CD4-positive, alpha-beta T cell (primary cell): ENCODE results near the gene CTNNA3. TPM values are rescaled to one million over a fixed set of nuclear protein-coding genes. Genes with fewer than 3 reads are reported as not detected.

Source experiments
- ATAC-seq: fragments of 200-7000 bp; cut with Tn5 transposase; one replicate; pipeline ENCODE4 v1.10.0; 2022; ENCODE audit warnings: mild to moderate bottlenecking; ENCODE audit not compliant: poor library complexity
- CTCF ChIA-PET: fragments of 350-600 bp; sonication (Branson Sonifier 250); formaldehyde crosslinking; loops from one replicate; lab custom pipeline; 2021; ENCODE audit warnings: antibody characterized with exemption, inconsistent platforms; lab: Charles Lee
- POLR2A ChIA-PET: fragments of 350-600 bp; sonication (Branson Sonifier 250); formaldehyde crosslinking; loops from one replicate; lab custom pipeline; 2021; ENCODE audit warnings: antibody characterized with exemption, inconsistent platforms; lab: Charles Lee
- DNase-seq, 14 experiments: peaks; one replicate each; pipeline ENCODE4 v3.0.0-alpha.2; 2013 to 2020; ENCODE audit warnings: mixed read lengths in 2 of 14
- H3K27ac ChIP-seq, 2 donors: one replicate each; pipeline versions ENCODE4 v1.5.1 to v1.7.0; 2013; ENCODE audit warnings: low read length in 2 of 2, low read depth in 1 of 2, mild to moderate bottlenecking in 1 of 2
- H3K27me3 ChIP-seq, 2 experiments: 1 replicate in 1 of 2; 2 replicates in 1 of 2; pipeline versions ENCODE4 v1.6.1 to v1.7.0; 2013; ENCODE audit warnings: low read length in 2 of 2, control low read depth in 1 of 2, mild to moderate bottlenecking in 1 of 2, moderate library complexity in 1 of 2; ENCODE audit not compliant: insufficient read depth in 2 of 2, control insufficient read depth in 1 of 2
- H3K36me3 ChIP-seq: one replicate; pipeline ENCODE4 v1.6.1; 2013; ENCODE audit warnings: low read length, control low read depth; ENCODE audit not compliant: insufficient read depth
- H3K4me1 ChIP-seq: one replicate; pipeline ENCODE4 v1.6.1; 2013; ENCODE audit warnings: low read length, control low read depth; ENCODE audit not compliant: insufficient read depth
- H3K4me3 ChIP-seq: one replicate; pipeline ENCODE4 v1.5.1; 2013; ENCODE audit warnings: mild to moderate bottlenecking, low read length, moderate library complexity
- H3K9me3 ChIP-seq, 2 experiments: 1 replicate in 1 of 2; 2 replicates in 1 of 2; pipeline versions ENCODE4 v1.6.1 to v1.7.0; 2013; ENCODE audit warnings: low read length in 2 of 2, mild to moderate bottlenecking in 2 of 2, control low read depth in 1 of 2, moderate library complexity in 1 of 2; ENCODE audit not compliant: control insufficient read depth in 1 of 2, insufficient read depth in 1 of 2
- H3K27ac Mint-ChIP-seq: one replicate; pipeline ENCODE4 v1.8.0; 2020; ENCODE audit warnings: mixed read lengths
- H3K27me3 Mint-ChIP-seq: one replicate; pipeline ENCODE4 v1.8.0; 2021; ENCODE audit warnings: mixed read lengths
- H3K36me3 Mint-ChIP-seq: one replicate; pipeline ENCODE4 v1.8.0; 2021; ENCODE audit warnings: low read depth, mixed read lengths
- H3K4me1 Mint-ChIP-seq: one replicate; pipeline ENCODE4 v1.8.0; 2021; ENCODE audit warnings: low read depth, mixed read lengths
- H3K4me3 Mint-ChIP-seq: one replicate; pipeline ENCODE4 v1.8.0; 2020; ENCODE audit warnings: mild to moderate bottlenecking, mixed read lengths
- H3K9me3 Mint-ChIP-seq: one replicate; pipeline ENCODE4 v1.8.0; 2020; ENCODE audit warnings: mixed read lengths
- CTCF ChIP-seq: fragments of 200-600 bp; IDR thresholded peaks from one replicate; pipeline ENCODE4 v1.8.0; 2022; ENCODE audit warnings: antibody characterized with exemption, mild to moderate bottlenecking
- intact Hi-C, 2 experiments: fragments of 100-400 bp; cut with DNase I in 1 of 2; cut with micrococcal nuclease in 1 of 2; formaldehyde crosslinking; loops; one replicate each; pipeline versions ENCODE4 v1.15.1 to v1.9.0; 2023 to 2025; cut with DNase I, micrococcal nuclease
- total RNA-seq, 174 experiments: library from RNA in 2 of 174; stranded (reverse) in 2 of 174; gene quantifications; one replicate each; pipeline ENCODE4 v1.2.3 and lab custom pipeline; 2021 to 2026

The CTNNA3 gene
- total RNA-seq, 2 experiments from 2014 or later: 0.80 TPM; not detected in 1

GRCh38 chr10:66680886-66681285 lies 1015.1 kb downstream of the CTNNA3 start:
- Histone ChIP-seq H3K36me3 (no peaks in the 10 kb centered on the region), H3K4me3 (no peak overlapping the region), H3K9me3 (peaks cover 0 to 3% of the 10 kb centered on the region in 2 experiments), H3K27me3 (no peaks in the 10 kb centered on the region), H3K27ac (no peak overlapping the region), H3K4me1 (no peaks in the 10 kb centered on the region)
- no peak for TF ChIP-seq CTCF
- no peak overlapping the region for H3K27ac Mint-ChIP-seq
- H3K4me1 Mint-ChIP-seq: no peaks in the 10 kb centered on the region
- H3K27me3 Mint-ChIP-seq: no peaks in the 10 kb centered on the region
- no peaks in the 10 kb centered on the region for H3K36me3 Mint-ChIP-seq
- H3K4me3 Mint-ChIP-seq: no peak overlapping the region
- intact Hi-C loops: no loop called here
- CTCF ChIA-PET: no interaction called here
- ATAC-seq: no peak
- no peak for DNase-seq
- POLR2A ChIA-PET: no interaction called here
- H3K9me3 Mint-ChIP-seq: peaks cover 2% of the 10 kb centered on the region

GRCh38 chr10:66678521-66678920 lies 1017.5 kb downstream of the CTNNA3 start:
- POLR2A ChIA-PET: no interaction called here

GRCh38 chr10:66673071-66673470 lies 1022.9 kb downstream of the CTNNA3 start:
- CTCF ChIA-PET: no interaction called here

More at GRCh38 chr10:66678521-66678920, 1017.5 kb downstream of the CTNNA3 start:
- no peak for TF ChIP-seq CTCF
- Mint-ChIP-seq H3K36me3 (no peaks in the 10 kb centered on the region), H3K4me3 (no peak overlapping the region), H3K9me3 (peaks cover 2% of the 10 kb centered on the region), H3K27me3 (no peaks in the 10 kb centered on the region), H3K27ac (no peak overlapping the region), H3K4me1 (no peaks in the 10 kb centered on the region)
- intact Hi-C loops: no loop called here
- CTCF ChIA-PET: no interaction called here
- DNase-seq (no peak), ATAC-seq (no peak)
- Histone ChIP-seq H3K36me3 (no peaks in the 10 kb centered on the region), H3K27me3 (no peaks in the 10 kb centered on the region), H3K27ac (no peak overlapping the region), H3K4me1 (no peaks in the 10 kb centered on the region), H3K4me3 (no peak overlapping the region), H3K9me3 (no peaks in the 10 kb centered on the region)

More at GRCh38 chr10:66673071-66673470, 1022.9 kb downstream of the CTNNA3 start:
- H3K27ac Mint-ChIP-seq: no peak overlapping the region
- no peaks in the 10 kb centered on the region for H3K27me3 ChIP-seq
- no peaks in the 10 kb centered on the region for H3K9me3 ChIP-seq
- H3K27ac ChIP-seq: no peak overlapping the region
- H3K4me1 Mint-ChIP-seq: no peaks in the 10 kb centered on the region
- intact Hi-C loops: no loop called here
- POLR2A ChIA-PET: no interaction called here
- H3K9me3 Mint-ChIP-seq: no peaks in the 10 kb centered on the region
- ATAC-seq (no peak), DNase-seq (no peak)
- no peaks in the 10 kb centered on the region for H3K36me3 Mint-ChIP-seq
- no peaks in the 10 kb centered on the region for H3K27me3 Mint-ChIP-seq
- no peaks in the 10 kb centered on the region for H3K4me1 ChIP-seq
- no peak overlapping the region for H3K4me3 ChIP-seq
- TF ChIP-seq CTCF: no peak
- no peak overlapping the region for H3K4me3 Mint-ChIP-seq
- H3K36me3 ChIP-seq: no peaks in the 10 kb centered on the region
